GM12878 (cell line): Measurements from ENCODE around the gene ADAM15. TPM values are rescaled to one million over a fixed set of nuclear protein-coding genes. Genes with fewer than 3 reads are reported as not detected.

Source experiments
- BMI1 ChIP-seq: fragments of 450-650 bp; IDR thresholded peaks from 2 replicates; pipeline ENCODE4 v1.6.1; 2016; ENCODE audit warnings: mild to moderate bottlenecking, moderate library complexity, borderline replicate concordance
- GATAD2B ChIP-seq: fragments of 450-650 bp; conservative IDR thresholded peaks from 2 replicates; pipeline ENCODE4 v1.6.1; 2017; ENCODE audit warnings: low read depth, mild to moderate bottlenecking, moderate library complexity
- KLF5 ChIP-seq: fragments of 450-650 bp; IDR thresholded peaks from 2 replicates; pipeline ENCODE4 v1.6.1; 2014; ENCODE audit warnings: mild to moderate bottlenecking; ENCODE audit not compliant: partially characterized antibody
- MEF2B ChIP-seq: fragments of 450-650 bp; IDR thresholded peaks from 2 replicates; pipeline ENCODE4 v1.6.1; 2018; ENCODE audit warnings: mild to moderate bottlenecking, moderate library complexity; ENCODE audit not compliant: partially characterized antibody, poor library complexity, severe bottlenecking
- NBN ChIP-seq: fragments of 450-650 bp; IDR thresholded peaks from 2 replicates; pipeline ENCODE4 v1.6.1; 2016
- PAX5 ChIP-seq: IDR thresholded peaks from 2 replicates; pipeline ENCODE4 v1.6.1; 2011; ENCODE audit warnings: low read depth, low read length, borderline replicate concordance
- POLR2AphosphoS5 ChIP-seq: IDR thresholded peaks from 2 replicates; pipeline ENCODE4 v1.6.1; 2011; ENCODE audit warnings: mild to moderate bottlenecking, low read length, inconsistent platforms
- RCOR1 ChIP-seq: conservative IDR thresholded peaks from 2 replicates; pipeline ENCODE4 v1.6.1; 2012; ENCODE audit warnings: low read depth, low read length, improper control_type of control experiment
- SMAD1 ChIP-seq: fragments of 450-650 bp; IDR thresholded peaks from 2 replicates; pipeline ENCODE4 v1.6.1; 2018; ENCODE audit warnings: mild to moderate bottlenecking, low read depth; ENCODE audit not compliant: partially characterized antibody
- SMARCA5 ChIP-seq: fragments of 450-650 bp; IDR thresholded peaks from 2 replicates; pipeline ENCODE4 v1.6.1; 2017; ENCODE audit warnings: mild to moderate bottlenecking
- SPI1 ChIP-seq: IDR thresholded peaks from 2 replicates; pipeline ENCODE4 v1.6.1; 2011; ENCODE audit warnings: low read depth, mild to moderate bottlenecking, low read length, moderate library complexity, borderline replicate concordance; ENCODE audit not compliant: insufficient read depth
- SRF ChIP-seq, 2 experiments: IDR thresholded peaks; 2 replicates each; pipeline ENCODE4 v1.6.1; 2011; ENCODE audit warnings: low read depth in 2 of 2, low read length in 2 of 2, mild to moderate bottlenecking in 1 of 2, moderate library complexity in 1 of 2
- STAT3 ChIP-seq: IDR thresholded peaks from 2 replicates; pipeline ENCODE4 v1.6.1; 2011; ENCODE audit warnings: low read depth, low read length, improper control_type of control experiment
- SUZ12 ChIP-seq: fragments of 200-600 bp; sonication (generic); IDR thresholded peaks from one replicate; pipeline ENCODE4 v1.6.1; 2018; ENCODE audit warnings: antibody characterized with exemption, mild to moderate bottlenecking; ENCODE audit not compliant: unreplicated experiment
- TAF1 ChIP-seq: IDR thresholded peaks from 2 replicates; pipeline ENCODE4 v1.6.1; 2011; ENCODE audit warnings: mild to moderate bottlenecking, low read depth, low read length, borderline replicate concordance
- ZBED1 ChIP-seq: IDR thresholded peaks from 2 replicates; pipeline ENCODE4 v1.6.1; 2016; ENCODE audit warnings: borderline replicate concordance
- ZNF384 ChIP-seq: IDR thresholded peaks from 2 replicates; pipeline ENCODE4 v1.6.1; 2012; ENCODE audit warnings: low read depth, mild to moderate bottlenecking, low read length, improper control_type of control experiment, borderline replicate concordance
- ZZZ3 ChIP-seq: IDR thresholded peaks from 2 replicates; pipeline ENCODE4 v1.6.1; 2011; ENCODE audit warnings: low read depth; ENCODE audit not compliant: control insufficient read depth, insufficient read length
- polyA plus RNA-seq, 11 experiments: library from polyadenylated mRNA; depleted of rRNA in 4 of 11; unstranded in 6 of 11; stranded (reverse) in 5 of 11; fragments of >200 nt; fragmentation: Nextera tagmentation in 4 of 11; fragmentation: Illumina TruSeq in 1 of 11; extraction: Ambion mirVana in 4 of 11; extraction: Trizol in 1 of 11; gene quantifications; 1 replicate in 1 of 11; 2 replicates in 10 of 11; pipeline versions ENCODE4 v1.2.1 to v1.2.3, GENCODE V29; 2011 to 2016; ENCODE audit warnings: inconsistent platforms in 2 of 11, missing spikeins in 2 of 11, low read depth in 1 of 11
- total RNA-seq, 4 experiments: library from RNA; depleted of rRNA in 3 of 4; stranded (reverse); fragments of >200 nt in 3 of 4; fragmentation: Illumina TruSeq in 1 of 4; extraction: Trizol in 1 of 4; gene quantifications; 2 replicates each; pipeline versions ENCODE4 v1.2.1 to v1.2.3, GENCODE V29; 2013 to 2021
- TF ChIP-seq, protein P1 (sequence below): IDR thresholded peaks from 2 replicates; pipeline ENCODE4 v1.6.1; 2012; ENCODE audit warnings: low read depth, low read length, improper control_type of control experiment
- TF ChIP-seq, protein P2 (sequence below): fragments of 450-650 bp; IDR thresholded peaks from 2 replicates; pipeline ENCODE4 v1.6.1; 2017; ENCODE audit warnings: mild to moderate bottlenecking, moderate library complexity
- TF ChIP-seq, protein P3 (sequence below): IDR thresholded peaks from 2 replicates; pipeline ENCODE4 v1.6.1; 2011; ENCODE audit warnings: low read depth, mild to moderate bottlenecking, low read length, moderate library complexity, borderline replicate concordance; ENCODE audit errors: extremely low read depth
- TF ChIP-seq, protein P4 (sequence below): fragments of 450-650 bp; formaldehyde crosslinking; IDR thresholded peaks from 2 replicates; pipeline ENCODE4 v1.4.0; 2020; ENCODE audit warnings: mild to moderate bottlenecking, moderate library complexity

The ADAM15 gene
- total and polyA plus RNA-seq, 10 of the 15 experiments (the other 5 are each of a cell fraction or from before 2014, with no cell fraction given) = 0.29 to 38.8 (median 14.7) TPM

DNA sequence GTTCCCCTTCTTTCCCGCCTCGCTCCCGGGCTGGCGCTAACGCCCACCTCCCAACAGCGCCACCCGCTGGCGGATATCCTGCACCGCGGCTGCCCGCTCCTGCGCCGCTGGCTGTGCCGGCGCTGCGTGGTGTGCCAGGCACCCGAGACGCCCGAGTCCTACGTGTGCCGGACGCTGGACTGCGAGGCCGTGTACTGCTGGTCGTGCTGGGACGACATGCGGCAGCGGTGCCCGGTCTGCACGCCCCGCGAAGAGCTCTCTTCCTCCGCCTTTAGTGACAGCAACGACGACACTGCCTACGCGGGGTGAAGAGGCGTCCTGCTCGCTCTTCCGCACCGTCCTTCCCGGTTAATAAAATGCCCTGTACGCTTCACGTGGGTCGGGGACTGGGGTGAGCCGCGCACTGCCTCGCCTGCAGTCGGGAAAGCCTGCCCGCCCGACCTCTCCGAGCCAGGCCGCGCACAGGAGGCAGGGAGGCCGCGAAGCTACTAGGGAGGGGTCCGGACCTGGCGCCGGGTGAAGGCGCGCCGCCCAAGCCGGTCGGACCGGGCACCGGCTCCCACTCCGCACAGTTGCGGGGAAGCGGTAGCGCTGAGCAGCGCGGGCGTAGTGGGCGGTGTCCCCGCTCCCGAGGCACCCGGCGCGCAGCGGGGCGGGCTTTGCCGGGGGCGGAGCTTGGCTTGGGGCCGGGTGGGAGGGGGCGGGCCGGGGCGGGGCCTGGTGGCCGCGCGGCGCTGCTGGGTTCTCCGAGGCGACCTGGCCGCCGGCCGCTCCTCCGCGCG, at the start of gene ADAM15 (continued):
- TF ChIP-seq, protein P1, sequence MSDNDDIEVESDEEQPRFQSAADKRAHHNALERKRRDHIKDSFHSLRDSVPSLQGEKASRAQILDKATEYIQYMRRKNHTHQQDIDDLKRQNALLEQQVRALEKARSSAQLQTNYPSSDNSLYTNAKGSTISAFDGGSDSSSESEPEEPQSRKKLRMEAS = 0 out of 2 replicates have a peak, but pooled peaks have one; percentile 19
- TF ChIP-seq TAF1 (no peak), RCOR1 (no peak), PAX5 (no peak), SPI1 (peak; percentile 41; the same call in 1 of the 2 replicates), BMI1 (no peak), SMARCA5 (peak; percentile 83; the same call in 1 of the 2 replicates), ZBED1 (no peak), NBN (0 out of 2 replicates have a peak, but pooled peaks have one; percentile 57), SUZ12 (no peak), POLR2AphosphoS5 (no peak), MEF2B (no peak), GATAD2B (no peak; the same call in 1 of the 2 replicates), KLF5 (no peak), SMAD1 (no peak), ZNF384 (no peak), STAT3 (no peak), SRF (IDR thresholded peaks at IDR 0.05; ENCODE audit: low read depth in 2 of 2, low read length in 2 of 2) (no peak), ZZZ3 (no peak)
- TF ChIP-seq, protein P2, sequence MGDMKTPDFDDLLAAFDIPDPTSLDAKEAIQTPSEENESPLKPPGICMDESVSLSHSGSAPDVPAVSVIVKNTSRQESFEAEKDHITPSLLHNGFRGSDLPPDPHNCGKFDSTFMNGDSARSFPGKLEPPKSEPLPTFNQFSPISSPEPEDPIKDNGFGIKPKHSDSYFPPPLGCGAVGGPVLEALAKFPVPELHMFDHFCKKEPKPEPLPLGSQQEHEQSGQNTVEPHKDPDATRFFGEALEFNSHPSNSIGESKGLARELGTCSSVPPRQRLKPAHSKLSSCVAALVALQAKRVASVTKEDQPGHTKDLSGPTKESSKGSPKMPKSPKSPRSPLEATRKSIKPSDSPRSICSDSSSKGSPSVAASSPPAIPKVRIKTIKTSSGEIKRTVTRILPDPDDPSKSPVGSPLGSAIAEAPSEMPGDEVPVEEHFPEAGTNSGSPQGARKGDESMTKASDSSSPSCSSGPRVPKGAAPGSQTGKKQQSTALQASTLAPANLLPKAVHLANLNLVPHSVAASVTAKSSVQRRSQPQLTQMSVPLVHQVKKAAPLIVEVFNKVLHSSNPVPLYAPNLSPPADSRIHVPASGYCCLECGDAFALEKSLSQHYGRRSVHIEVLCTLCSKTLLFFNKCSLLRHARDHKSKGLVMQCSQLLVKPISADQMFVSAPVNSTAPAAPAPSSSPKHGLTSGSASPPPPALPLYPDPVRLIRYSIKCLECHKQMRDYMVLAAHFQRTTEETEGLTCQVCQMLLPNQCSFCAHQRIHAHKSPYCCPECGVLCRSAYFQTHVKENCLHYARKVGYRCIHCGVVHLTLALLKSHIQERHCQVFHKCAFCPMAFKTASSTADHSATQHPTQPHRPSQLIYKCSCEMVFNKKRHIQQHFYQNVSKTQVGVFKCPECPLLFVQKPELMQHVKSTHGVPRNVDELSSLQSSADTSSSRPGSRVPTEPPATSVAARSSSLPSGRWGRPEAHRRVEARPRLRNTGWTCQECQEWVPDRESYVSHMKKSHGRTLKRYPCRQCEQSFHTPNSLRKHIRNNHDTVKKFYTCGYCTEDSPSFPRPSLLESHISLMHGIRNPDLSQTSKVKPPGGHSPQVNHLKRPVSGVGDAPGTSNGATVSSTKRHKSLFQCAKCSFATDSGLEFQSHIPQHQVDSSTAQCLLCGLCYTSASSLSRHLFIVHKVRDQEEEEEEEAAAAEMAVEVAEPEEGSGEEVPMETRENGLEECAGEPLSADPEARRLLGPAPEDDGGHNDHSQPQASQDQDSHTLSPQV = no peak
- TF ChIP-seq, protein P3, sequence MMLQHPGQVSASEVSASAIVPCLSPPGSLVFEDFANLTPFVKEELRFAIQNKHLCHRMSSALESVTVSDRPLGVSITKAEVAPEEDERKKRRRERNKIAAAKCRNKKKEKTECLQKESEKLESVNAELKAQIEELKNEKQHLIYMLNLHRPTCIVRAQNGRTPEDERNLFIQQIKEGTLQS = no peak
- TF ChIP-seq, protein P4, sequence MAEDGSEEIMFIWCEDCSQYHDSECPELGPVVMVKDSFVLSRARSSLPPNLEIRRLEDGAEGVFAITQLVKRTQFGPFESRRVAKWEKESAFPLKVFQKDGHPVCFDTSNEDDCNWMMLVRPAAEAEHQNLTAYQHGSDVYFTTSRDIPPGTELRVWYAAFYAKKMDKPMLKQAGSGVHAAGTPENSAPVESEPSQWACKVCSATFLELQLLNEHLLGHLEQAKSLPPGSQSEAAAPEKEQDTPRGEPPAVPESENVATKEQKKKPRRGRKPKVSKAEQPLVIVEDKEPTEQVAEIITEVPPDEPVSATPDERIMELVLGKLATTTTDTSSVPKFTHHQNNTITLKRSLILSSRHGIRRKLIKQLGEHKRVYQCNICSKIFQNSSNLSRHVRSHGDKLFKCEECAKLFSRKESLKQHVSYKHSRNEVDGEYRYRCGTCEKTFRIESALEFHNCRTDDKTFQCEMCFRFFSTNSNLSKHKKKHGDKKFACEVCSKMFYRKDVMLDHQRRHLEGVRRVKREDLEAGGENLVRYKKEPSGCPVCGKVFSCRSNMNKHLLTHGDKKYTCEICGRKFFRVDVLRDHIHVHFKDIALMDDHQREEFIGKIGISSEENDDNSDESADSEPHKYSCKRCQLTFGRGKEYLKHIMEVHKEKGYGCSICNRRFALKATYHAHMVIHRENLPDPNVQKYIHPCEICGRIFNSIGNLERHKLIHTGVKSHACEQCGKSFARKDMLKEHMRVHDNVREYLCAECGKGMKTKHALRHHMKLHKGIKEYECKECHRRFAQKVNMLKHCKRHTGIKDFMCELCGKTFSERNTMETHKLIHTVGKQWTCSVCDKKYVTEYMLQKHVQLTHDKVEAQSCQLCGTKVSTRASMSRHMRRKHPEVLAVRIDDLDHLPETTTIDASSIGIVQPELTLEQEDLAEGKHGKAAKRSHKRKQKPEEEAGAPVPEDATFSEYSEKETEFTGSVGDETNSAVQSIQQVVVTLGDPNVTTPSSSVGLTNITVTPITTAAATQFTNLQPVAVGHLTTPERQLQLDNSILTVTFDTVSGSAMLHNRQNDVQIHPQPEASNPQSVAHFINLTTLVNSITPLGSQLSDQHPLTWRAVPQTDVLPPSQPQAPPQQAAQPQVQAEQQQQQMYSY (CRISPR knock-in tag) = no peak
